NCI-H1694 (cell line): ENCODE results near the gene PNLDC1.
A peak's percentile ranks its signal among the peaks of the same experiment; 100 is the strongest.
"Not testable (repeated sequence)": the region's sequence is repeated elsewhere in the genome, so short reads cannot be mapped to it uniquely, and the experiment has no call there.

Source experiments
- DNase-seq: peaks from one replicate; lab custom pipeline; 2025; lab: John Stamatoyannopoulos, UW

Gene PNLDC1

DNA sequence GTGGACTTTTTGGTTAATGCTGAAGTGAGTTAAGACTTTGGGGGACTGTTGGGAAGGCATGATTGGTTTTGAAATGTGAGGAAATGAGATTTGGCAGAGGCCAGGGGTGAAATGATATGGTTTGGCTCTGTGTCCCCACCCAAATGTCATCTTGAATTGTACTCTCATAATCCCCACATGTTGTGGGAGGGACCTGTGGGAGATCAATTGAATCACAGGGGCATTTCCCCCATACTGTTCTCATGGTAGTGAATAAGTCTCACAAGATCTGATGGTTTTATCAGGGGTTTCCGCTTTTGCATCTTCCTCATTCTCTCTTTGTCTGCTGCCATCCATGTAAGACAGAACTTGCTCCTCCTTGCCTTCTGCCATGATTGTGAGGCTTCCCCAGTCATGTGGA is 49.8 kb downstream of the PNLDC1 start:
- DNase-seq: not testable (repeated sequence)

DNA sequence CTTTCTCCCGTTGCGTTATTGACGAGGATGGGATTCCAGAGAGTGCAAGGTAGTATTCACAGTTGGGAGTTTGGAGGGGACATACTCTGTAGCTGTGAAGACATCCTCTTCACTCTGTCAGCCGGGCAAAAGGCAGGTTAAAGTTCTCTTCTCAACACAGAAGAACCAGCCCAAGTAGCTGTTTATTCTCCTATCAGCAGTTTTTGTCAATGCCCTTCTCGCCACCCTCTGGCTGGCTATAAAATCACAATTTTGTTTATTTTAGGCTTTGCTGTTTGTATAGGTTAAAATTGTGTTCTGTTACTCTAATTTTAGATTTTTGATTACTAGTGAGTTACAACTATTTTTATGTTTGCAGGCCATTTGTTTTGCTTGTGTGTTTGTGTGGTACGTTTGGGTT is 52.8 kb downstream of the PNLDC1 start:
- DNase-seq: no peak

DNA sequence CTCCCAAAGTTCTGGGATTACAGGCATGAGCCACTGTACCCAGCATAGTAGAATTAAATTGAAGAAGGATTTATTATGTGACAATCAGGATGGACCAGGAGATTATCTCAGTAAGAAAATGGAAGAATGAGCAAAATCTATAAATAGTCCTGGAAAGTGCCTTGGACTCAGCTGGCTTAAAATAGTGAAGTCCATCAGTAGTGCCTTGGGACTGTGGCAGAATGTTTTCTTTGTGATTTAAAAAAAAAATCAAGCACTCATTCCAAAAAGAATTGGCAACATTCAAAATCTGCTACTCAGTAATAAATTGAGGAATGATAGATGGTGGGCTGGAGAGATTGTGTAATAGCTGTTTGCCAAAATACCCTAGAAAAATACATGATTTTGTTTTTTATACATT is 53.7 kb downstream of the PNLDC1 start:
- DNase-seq: no peak

DNA sequence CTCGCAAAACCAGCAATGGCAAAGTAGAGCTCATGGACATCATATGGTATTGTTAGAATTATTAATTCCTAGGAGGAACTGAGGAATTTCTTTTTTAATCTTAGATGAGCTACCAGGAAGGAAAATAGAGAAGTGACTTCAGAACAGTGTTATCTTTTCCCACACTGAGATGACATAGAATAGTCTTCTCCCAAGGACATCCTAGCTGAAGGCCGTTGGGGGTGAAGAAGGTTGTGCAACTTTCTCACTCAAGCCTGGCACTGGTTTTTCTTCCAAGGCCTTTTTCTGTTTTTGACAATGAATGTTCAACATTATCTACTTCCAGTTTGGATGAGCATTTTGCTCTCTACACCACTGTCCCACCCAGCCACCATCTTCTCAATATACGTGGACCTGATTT is 54.9 kb downstream of the PNLDC1 start:
- DNase-seq: no peak

GRCh38 chr6:159858259-159858658 is 58.2 kb downstream of the PNLDC1 start:
- no peak for DNase-seq

DNA sequence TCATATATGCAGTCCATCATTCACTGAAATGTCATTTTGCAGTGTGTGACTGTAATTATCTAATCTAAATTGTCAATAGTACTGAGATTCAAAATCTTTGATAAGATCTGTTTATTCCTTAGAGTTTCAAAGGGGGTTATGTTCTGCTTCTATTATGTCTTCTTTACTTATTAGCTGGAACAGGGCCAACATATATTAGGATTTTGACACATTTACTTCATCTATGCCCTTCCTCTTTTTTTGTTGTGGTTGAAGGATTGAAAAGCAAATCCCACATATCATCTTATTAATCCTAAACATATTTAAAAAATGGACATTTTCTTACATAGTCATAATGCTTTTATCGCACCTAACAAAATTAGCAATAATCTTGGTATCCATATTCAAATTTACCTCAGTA is 60.4 kb downstream of the PNLDC1 start:
- DNase-seq: no peak

DNA sequence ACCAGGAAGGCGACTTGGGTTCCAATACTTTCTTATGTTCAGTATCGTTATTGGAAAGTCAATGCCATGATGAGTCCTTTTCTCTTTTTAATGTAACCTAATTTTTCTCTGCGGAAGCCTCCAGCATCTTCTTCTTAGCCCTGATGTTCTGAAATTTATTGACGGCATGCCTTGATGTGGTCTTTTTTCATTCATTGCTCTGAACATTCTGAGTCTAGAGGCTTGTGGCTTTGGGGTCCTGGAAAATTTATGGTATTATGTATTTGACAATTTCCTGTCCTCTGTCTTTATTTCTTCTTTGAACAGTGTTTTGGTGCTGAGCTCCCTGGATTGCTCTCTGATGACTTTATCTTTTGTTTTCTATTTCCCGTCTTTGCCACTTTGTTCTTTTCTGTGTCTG is 62.0 kb downstream of the PNLDC1 start:
- no peak for DNase-seq

- peak; percentile 79 for DNase-seq
Observed at GRCh38 chr6:159863341-159863740, 63.3 kb downstream of the PNLDC1 start.

DNA sequence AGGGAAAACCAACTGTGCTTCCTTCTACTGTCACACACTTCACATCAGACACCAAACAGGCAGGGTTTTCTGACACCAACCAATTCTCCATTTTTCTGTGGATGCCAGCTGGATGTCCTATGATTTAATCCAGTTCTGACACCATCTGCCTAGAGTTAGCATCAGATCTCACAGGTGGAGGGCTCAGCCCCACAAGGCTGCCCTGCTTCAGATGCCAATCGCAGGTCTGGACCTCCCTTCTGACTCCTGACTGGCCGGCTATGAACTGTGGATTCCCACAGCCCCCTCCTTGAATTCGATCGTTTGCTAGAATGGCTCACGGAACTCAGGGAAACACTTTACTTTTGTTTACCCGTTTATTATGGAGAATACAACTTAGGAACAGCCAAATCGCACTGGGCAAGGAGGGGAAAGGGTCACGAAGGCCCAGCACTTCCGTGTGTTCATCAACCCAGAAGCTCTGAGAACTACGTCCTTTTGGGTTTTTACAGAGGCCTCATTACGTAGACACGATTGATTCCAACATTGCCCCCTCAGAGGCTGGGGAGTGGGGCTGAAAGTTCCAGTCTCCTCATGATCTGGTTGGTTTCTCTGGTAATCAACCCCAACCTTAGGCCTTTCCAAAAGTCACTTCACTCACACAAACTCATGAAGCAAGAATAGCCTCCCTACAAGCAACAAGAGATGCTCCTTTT is 65.3 kb downstream of the PNLDC1 start:
- DNase-seq: peak; percentile 17

- no peak for DNase-seq
Observed at GRCh38 chr6:159866286-159867247, 66.5 kb downstream of the PNLDC1 start.
